ENCODE results near the gene BLOC1S1. TPM values are rescaled to one million over a fixed set of nuclear protein-coding genes. Genes with fewer than 3 reads are reported as not detected.

Gene BLOC1S1
- total RNA-seq, 1 experiment from 2014 or later = 85.5 TPM

DNA sequence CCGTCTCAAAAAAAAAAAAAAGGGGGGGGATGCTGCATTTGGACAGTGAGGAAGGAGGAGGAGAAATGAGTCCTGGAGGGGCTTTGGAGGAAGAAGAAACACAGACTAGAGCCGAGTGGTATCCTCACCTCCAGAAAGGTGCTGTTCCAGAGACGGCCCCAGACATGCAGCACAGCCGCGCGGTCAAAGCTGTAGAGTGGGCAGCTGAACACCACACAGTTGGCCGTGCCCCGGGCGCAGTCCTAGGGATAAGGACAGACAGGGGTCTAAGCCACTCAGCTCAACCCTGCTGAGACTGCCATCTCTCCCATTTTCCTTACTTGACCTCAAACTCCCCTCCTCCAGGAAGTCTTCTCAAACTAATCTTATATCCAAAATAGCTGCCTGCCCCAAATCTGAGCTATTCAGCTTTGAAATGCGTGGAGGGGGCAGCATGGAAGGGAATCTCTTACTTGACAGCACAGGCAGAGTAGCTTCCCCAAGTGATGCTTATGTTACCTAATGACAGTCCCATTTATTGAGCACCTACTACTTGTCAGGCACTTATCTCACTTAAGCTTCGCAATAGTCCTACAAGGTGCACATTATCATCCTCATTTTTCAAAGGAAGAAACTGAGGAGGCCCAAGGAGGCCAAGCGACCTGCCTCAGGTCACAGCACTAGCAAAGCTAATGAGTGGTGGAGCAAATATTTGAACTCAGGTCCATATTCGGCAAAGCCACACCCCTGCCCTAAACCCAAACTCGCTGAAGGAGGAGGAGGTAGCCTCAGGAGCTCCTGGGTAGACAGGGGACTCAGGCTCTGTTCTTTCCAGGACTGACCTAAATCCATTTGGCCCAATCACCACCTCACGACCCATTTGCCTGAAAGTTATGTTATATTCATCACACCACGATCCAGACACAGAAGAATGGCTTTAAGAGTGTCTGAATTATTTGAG is 26.9 kb upstream of the BLOC1S1 start:
- Histone ChIP-seq H3K4me2 (ENCODE audit: low read length) (no peak overlapping the region), H3K79me2 (ENCODE audit: insufficient read depth, low read length) (no peaks in the 10 kb centered on the region), H3K4me3 (replicated peaks in 1 of 2; ENCODE audit: low read depth in 1 of 2, low read length in 2 of 2) (no peak overlapping the region), H3K36me3 (ENCODE audit: control insufficient read depth in 1 of 2, insufficient read depth in 2 of 2, low read length in 2 of 2) (no peaks in the 10 kb centered on the region), H3K9me2 (ENCODE audit: insufficient read depth) (no peaks in the 10 kb centered on the region), H3K4me1 (ENCODE audit: control insufficient read depth in 1 of 2, insufficient read depth in 2 of 2, low read length in 2 of 2) (no peaks in the 10 kb centered on the region), H2AFZ (ENCODE audit: low read depth, low read length, poor library complexity, severe bottlenecking) (no peak overlapping the region), H3K27ac (ENCODE audit: low read depth, low read length) (no peak overlapping the region), H3K9ac (ENCODE audit: low read length) (no peak overlapping the region), H3K9me3 (ENCODE audit: control insufficient read depth in 1 of 2, insufficient read depth in 1 of 2, low read depth in 1 of 2, low read length in 2 of 2) (no peaks in the 10 kb centered on the region), H4K20me1 (ENCODE audit: insufficient read depth) (no peaks in the 10 kb centered on the region), H3K27me3 (ENCODE audit: insufficient read depth, low read length) (no peaks in the 10 kb centered on the region)
- no peak for DNase-seq (ENCODE audit: low read depth, low spot score)
- TF ChIP-seq MAX (IDR thresholded peaks at IDR 0.05) (no peak), CEBPB (IDR thresholded peaks at IDR 0.05; ENCODE audit: low read depth) (no peak), SIN3A (IDR thresholded peaks at IDR 0.05; ENCODE audit: low read depth) (no peak), SRF (IDR thresholded peaks at IDR 0.05; ENCODE audit: low read depth) (no peak), JUND (IDR thresholded peaks at IDR 0.05) (no peak), RAD21 (IDR thresholded peaks at IDR 0.05; ENCODE audit: low read depth) (no peak), SP1 (IDR thresholded peaks at IDR 0.05; ENCODE audit: low read depth) (no peak)
- BruUV-seq (replicated peaks) = no TSS peak
- ChIA-PET CTCF (interaction anchor here (0.6 kb wide), 1 partner anchor 8 kb away, joined by 8 read pairs; a partner anchor contains a TSS), POLR2A (interaction anchor here (0.7 kb wide), 1 partner anchor 19 kb away, joined by 7 read pairs; no protein-coding TSS in a partner anchor), RAD21 (ENCODE audit: low non-redundant PET in 1 of 2, low total read pairs in 2 of 2, uncharacterized antibody in 2 of 2, unreplicated experiment in 2 of 2) (no interaction called here)
- no peak for ATAC-seq
- intact Hi-C loops (cut with micrococcal nuclease) = no loop called here

GRCh38 chr12:55692631-55693322 is 23.1 kb upstream of the BLOC1S1 start:
- POLR2A ChIA-PET = no interaction called here
- BruUV-seq (replicated peaks) = no TSS peak
- intact Hi-C loops (cut with micrococcal nuclease) = no loop called here

More at GRCh38 chr12:55692631-55693322, 23.1 kb upstream of the BLOC1S1 start:
- H3K36me3 ChIP-seq (ENCODE audit: control insufficient read depth in 1 of 2, insufficient read depth in 2 of 2, low read length in 2 of 2) = no peaks in the 10 kb centered on the region
- no peak for TF ChIP-seq ZBTB33 (IDR thresholded peaks at IDR 0.05; ENCODE audit: extremely low read depth, insufficient replicate concordance, low read length)
- no peak for TF ChIP-seq FOSL1 (IDR thresholded peaks at IDR 0.05; ENCODE audit: low read depth)
- TF ChIP-seq SP1 (IDR thresholded peaks at IDR 0.05; ENCODE audit: low read depth) = no peak
- no peak for TF ChIP-seq EGR1 (IDR thresholded peaks at IDR 0.05; ENCODE audit: low read depth)
- no peak for TF ChIP-seq EZH2phosphoT487 (IDR thresholded peaks at IDR 0.05; ENCODE audit: borderline replicate concordance)
- no peak for TF ChIP-seq ZNF274 (IDR thresholded peaks at IDR 0.05; ENCODE audit: low read depth, low read length)
- no peak for TF ChIP-seq CEBPB (IDR thresholded peaks at IDR 0.05; ENCODE audit: low read depth)
- no peak for TF ChIP-seq CBX3 (IDR thresholded peaks at IDR 0.05; ENCODE audit: low read depth)
- TF ChIP-seq, protein P1, sequence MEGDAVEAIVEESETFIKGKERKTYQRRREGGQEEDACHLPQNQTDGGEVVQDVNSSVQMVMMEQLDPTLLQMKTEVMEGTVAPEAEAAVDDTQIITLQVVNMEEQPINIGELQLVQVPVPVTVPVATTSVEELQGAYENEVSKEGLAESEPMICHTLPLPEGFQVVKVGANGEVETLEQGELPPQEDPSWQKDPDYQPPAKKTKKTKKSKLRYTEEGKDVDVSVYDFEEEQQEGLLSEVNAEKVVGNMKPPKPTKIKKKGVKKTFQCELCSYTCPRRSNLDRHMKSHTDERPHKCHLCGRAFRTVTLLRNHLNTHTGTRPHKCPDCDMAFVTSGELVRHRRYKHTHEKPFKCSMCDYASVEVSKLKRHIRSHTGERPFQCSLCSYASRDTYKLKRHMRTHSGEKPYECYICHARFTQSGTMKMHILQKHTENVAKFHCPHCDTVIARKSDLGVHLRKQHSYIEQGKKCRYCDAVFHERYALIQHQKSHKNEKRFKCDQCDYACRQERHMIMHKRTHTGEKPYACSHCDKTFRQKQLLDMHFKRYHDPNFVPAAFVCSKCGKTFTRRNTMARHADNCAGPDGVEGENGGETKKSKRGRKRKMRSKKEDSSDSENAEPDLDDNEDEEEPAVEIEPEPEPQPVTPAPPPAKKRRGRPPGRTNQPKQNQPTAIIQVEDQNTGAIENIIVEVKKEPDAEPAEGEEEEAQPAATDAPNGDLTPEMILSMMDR (IDR thresholded peaks at IDR 0.05 in 2 of 3, conservative IDR thresholded peaks at IDR 0.05 in 1 of 3; ENCODE audit: borderline replicate concordance in 1 of 3, insufficient read depth in 1 of 3, low read depth in 2 of 3, low read length in 2 of 3) = no peak
- TF ChIP-seq POLR2A (IDR thresholded peaks at IDR 0.05; ENCODE audit: borderline replicate concordance, extremely low read depth, insufficient read depth, insufficient read length) = no peak
- ChIA-PET CTCF (no interaction called here), RAD21 (ENCODE audit: low non-redundant PET in 1 of 2, low total read pairs in 2 of 2, uncharacterized antibody in 2 of 2, unreplicated experiment in 2 of 2) (no interaction called here)
- H3K4me1 ChIP-seq (ENCODE audit: control insufficient read depth in 1 of 2, insufficient read depth in 2 of 2, low read length in 2 of 2) = no peaks in the 10 kb centered on the region
- no peak overlapping the region for H3K27ac ChIP-seq (ENCODE audit: low read depth, low read length)
- H3K9me2 ChIP-seq (ENCODE audit: insufficient read depth) = no peaks in the 10 kb centered on the region
- no peak overlapping the region for H3K9ac ChIP-seq (ENCODE audit: low read length)
- ATAC-seq = no peak
- DNase-seq (ENCODE audit: low read depth, low spot score) = no peak
- H3K4me3 ChIP-seq (replicated peaks in 1 of 2; ENCODE audit: low read depth in 1 of 2, low read length in 2 of 2) = no peak overlapping the region
- H4K20me1 ChIP-seq (ENCODE audit: insufficient read depth) = no peaks in the 10 kb centered on the region
- H3K79me2 ChIP-seq (ENCODE audit: insufficient read depth, low read length) = no peaks in the 10 kb centered on the region
- H3K4me2 ChIP-seq (ENCODE audit: low read length) = no peak overlapping the region
- no peaks in the 10 kb centered on the region for H3K9me3 ChIP-seq (ENCODE audit: control insufficient read depth in 1 of 2, insufficient read depth in 1 of 2, low read depth in 1 of 2, low read length in 2 of 2)
- no peaks in the 10 kb centered on the region for H3K27me3 ChIP-seq (ENCODE audit: insufficient read depth, low read length)
- no peak overlapping the region for H2AFZ ChIP-seq (ENCODE audit: low read depth, low read length, poor library complexity, severe bottlenecking)
